GM23338 (cell line): ENCODE results near the gene GMPPA.

ENCODE experiments used
- CREB1 ChIP-seq: fragments of 250-450 bp; sonication (Bioruptor Pico); IDR thresholded peaks from 2 replicates; pipeline ENCODE4 v1.5.0; 2020; ENCODE audit warnings: low read depth, mild to moderate bottlenecking, moderate library complexity
- CTCF ChIP-seq, 2 experiments: fragments of 200-600 bp in 1 of 2; sonication (generic) in 1 of 2; conservative IDR thresholded peaks; 2 replicates each; pipeline versions ENCODE4 v1.5.1 to v1.6.1; 2016 to 2017; ENCODE audit warnings: antibody characterized with exemption in 2 of 2, low read depth in 2 of 2, mild to moderate bottlenecking in 2 of 2, moderate library complexity in 1 of 2
- EZH2 ChIP-seq: fragments of 200-600 bp; sonication (generic); IDR thresholded peaks from one replicate; pipeline ENCODE4 v1.8.0; 2017; ENCODE audit warnings: antibody characterized with exemption, mild to moderate bottlenecking, low read depth; ENCODE audit not compliant: unreplicated experiment
- EZH2phosphoT487 ChIP-seq: fragments of 200-600 bp; sonication (generic); IDR thresholded peaks from one replicate; pipeline ENCODE4 v1.8.1; 2018; ENCODE audit warnings: antibody characterized with exemption; ENCODE audit not compliant: unreplicated experiment
- POLR2AphosphoS5 ChIP-seq: IDR thresholded peaks from 2 replicates; pipeline ENCODE4 v1.6.1; 2016; ENCODE audit warnings: antibody characterized with exemption, low read depth
- REST ChIP-seq: IDR thresholded peaks from one replicate; pipeline ENCODE4 v1.6.1; 2018; ENCODE audit warnings: antibody characterized with exemption; ENCODE audit not compliant: unreplicated experiment
- ZNF114 ChIP-seq: fragments of 250-450 bp; sonication (Bioruptor Pico); IDR thresholded peaks from 2 replicates; pipeline ENCODE4 v1.5.0; 2020; ENCODE audit warnings: mild to moderate bottlenecking, moderate library complexity

GRCh38 chr2:219527472-219527871 lies 28.8 kb downstream of the GMPPA start:
- TF ChIP-seq CTCF (conservative IDR thresholded peaks at IDR 0.05; ENCODE audit: low read depth in 2 of 2), result no peak
- no peak for TF ChIP-seq REST
- TF ChIP-seq CREB1, result no peak
- no peak for TF ChIP-seq EZH2phosphoT487
- TF ChIP-seq EZH2, result no peak
- TF ChIP-seq POLR2AphosphoS5, result no peak
- no peak for TF ChIP-seq ZNF114 (CRISPR knock-in tag)
